Peyer's patch (tissue), 4 donors: ENCODE results near the gene WNT3A. TPM values are rescaled to one million over a fixed set of nuclear protein-coding genes. Genes with fewer than 3 reads are reported as not detected.
A peak's percentile ranks its signal among the peaks of the same experiment; 100 is the strongest.

Experiments
- DNase-seq, 3 donors: peaks; one replicate each; pipeline ENCODE4 v3.0.0-alpha.2; 2017 to 2019
- H3K27ac ChIP-seq, 4 donors: fragments of 200-600 bp; sonication (generic); one replicate each; pipeline ENCODE4 v1.5.1; 2016 to 2019
- H3K27me3 ChIP-seq, 2 donors: fragments of 200-600 bp; sonication (generic); one replicate each; pipeline ENCODE4 v1.5.1; 2019
- H3K36me3 ChIP-seq, 3 donors: fragments of 200-600 bp; sonication (generic); one replicate each; pipeline ENCODE4 v1.5.1; 2016 to 2019
- H3K4me1 ChIP-seq, 4 donors: fragments of 200-600 bp; sonication (generic); one replicate each; pipeline ENCODE4 v1.5.1; 2016 to 2019
- H3K4me3 ChIP-seq, 4 donors: fragments of 200-600 bp; sonication (generic); 1 replicate in 3 of 4; 2 replicates in 1 of 4; pipeline ENCODE4 v1.5.1; 2016 to 2019; ENCODE audit warnings: mild to moderate bottlenecking in 1 of 4
- H3K9me3 ChIP-seq, 4 donors: fragments of 200-600 bp; sonication (generic); one replicate each; pipeline ENCODE4 v1.5.1; 2016 to 2019; ENCODE audit warnings: mild to moderate bottlenecking in 1 of 4
- CTCF ChIP-seq, 6 experiments: fragments of 450-650 bp in 4 of 6; fragments of 200-600 bp in 2 of 6; sonication (generic) in 1 of 6; IDR thresholded peaks; one replicate each; pipeline ENCODE4 v1.5.1; 2017 to 2019; ENCODE audit warnings: antibody characterized with exemption in 6 of 6, mild to moderate bottlenecking in 3 of 6, moderate library complexity in 1 of 6
- POLR2A ChIP-seq, 2 donors: fragments of 450-650 bp; IDR thresholded peaks; one replicate each; pipeline ENCODE4 v1.5.1; 2017; ENCODE audit warnings: antibody characterized with exemption in 2 of 2, mild to moderate bottlenecking in 2 of 2, moderate library complexity in 2 of 2
- total RNA-seq, 4 donors: library from RNA; depleted of rRNA; stranded (reverse); fragments of >200 nt; gene quantifications; one replicate each; pipeline ENCODE4 v1.1.0, GENCODE V29; 2016

The WNT3A gene
- total RNA-seq, 4 donors from 2014 or later: not detected

- DNase-seq: peak in 2 of 3 donors; percentile 34 to 45
- TF ChIP-seq POLR2A (IDR thresholded peaks at IDR 0.05) (no peak), CTCF (IDR thresholded peaks at IDR 0.05) (no peak)
- peaks cover 0 to 26% (median 17%) of the 10 kb centered on the region in 4 donors for H3K4me1 ChIP-seq
- H3K36me3 ChIP-seq: no peaks in the 10 kb centered on the region
- no peak overlapping the region for H3K27ac ChIP-seq
- H3K4me3 ChIP-seq: no peak overlapping the region
- no peaks in the 10 kb centered on the region for H3K27me3 ChIP-seq
- no peaks in the 10 kb centered on the region for H3K9me3 ChIP-seq
Measured at GRCh38 chr1:228079601-228080263, 72.9 kb downstream of the WNT3A start.

GRCh38 chr1:228081144-228081543 lies 74.3 kb downstream of the WNT3A start:
- Histone ChIP-seq H3K36me3 (no peaks in the 10 kb centered on the region), H3K9me3 (no peaks in the 10 kb centered on the region), H3K27ac (peak overlapping the region in 1 of 4 donors; percentile 98), H3K27me3 (no peaks in the 10 kb centered on the region), H3K4me3 (peak overlapping the region in 3 of 4 donors; percentile 73 to 92 (median 86)), H3K4me1 (peaks cover 11 to 40% (median 27%) of the 10 kb centered on the region in 4 donors)
- peak in 1 of 3 donors; percentile 37 for DNase-seq
- TF ChIP-seq CTCF (IDR thresholded peaks at IDR 0.05) (no peak), POLR2A (IDR thresholded peaks at IDR 0.05) (no peak)

GRCh38 chr1:228081578-228082213 lies 74.9 kb downstream of the WNT3A start:
- peak overlapping the region; percentile 73 to 99 (median 89) for H3K4me3 ChIP-seq
- DNase-seq: no peak
- no peaks in the 10 kb centered on the region for H3K27me3 ChIP-seq
- H3K27ac ChIP-seq: peak overlapping the region; percentile 98 to 100 (median 98)
- H3K4me1 ChIP-seq: peaks cover 11 to 46% (median 30%) of the 10 kb centered on the region in 4 donors
- no peak for TF ChIP-seq POLR2A (IDR thresholded peaks at IDR 0.05)
- no peaks in the 10 kb centered on the region for H3K36me3 ChIP-seq
- no peaks in the 10 kb centered on the region for H3K9me3 ChIP-seq

GRCh38 chr1:228082214-228082917 lies 75.6 kb downstream of the WNT3A start, which contains the start of gene ARF1:
Gene ARF1 (plus strand): TSS chr1:228082708. CDS start chr1:228097115, 14,407 bp downstream.
- peaks cover 11 to 52% (median 36%) of the 10 kb centered on the region in 4 donors for H3K4me1 ChIP-seq
- H3K27ac ChIP-seq: peak within 1 kb of the TSS; percentile 98 to 100 (median 98)
- TF ChIP-seq POLR2A (IDR thresholded peaks at IDR 0.05) (peak; percentile 52 to 85), CTCF (IDR thresholded peaks at IDR 0.05) (peak in 2 of 6 experiments; percentile 28 to 34)
- peak within 1 kb of the TSS; percentile 73 to 99 (median 89) for H3K4me3 ChIP-seq
- no peaks in the 10 kb centered on the region for H3K27me3 ChIP-seq
- peak; percentile 89 to 96 (median 95) for DNase-seq
- H3K36me3 ChIP-seq: no peaks in the 10 kb centered on the region
- H3K9me3 ChIP-seq: no peaks in the 10 kb centered on the region

GRCh38 chr1:228082918-228083870 lies 76.4 kb downstream of the WNT3A start:
- peaks cover 11 to 61% (median 43%) of the 10 kb centered on the region in 4 donors for H3K4me1 ChIP-seq
- H3K4me3 ChIP-seq: peak overlapping the region; percentile 73 to 99 (median 89)

More at GRCh38 chr1:228082918-228083870, 76.4 kb downstream of the WNT3A start:
- Histone ChIP-seq H3K27me3 (no peaks in the 10 kb centered on the region), H3K9me3 (no peaks in the 10 kb centered on the region), H3K27ac (peak overlapping the region; percentile 98 to 100 (median 98)), H3K36me3 (no peaks in the 10 kb centered on the region)
- peak; percentile 56 to 78 (median 76) for DNase-seq
- peak; percentile 70 to 71 for TF ChIP-seq POLR2A (IDR thresholded peaks at IDR 0.05)
- TF ChIP-seq CTCF (IDR thresholded peaks at IDR 0.05): no peak
